ENCODE data around the gene PTTG1IP.

PTTG1IP gene

GRCh38 chr21:44890338-44890931, 16.9 kb upstream of the PTTG1IP start:
- DNase-seq (ENCODE audit: extremely low read depth, low read depth), result no peak
- H3K4me3 ChIP-seq (replicated peaks; ENCODE audit: low read depth, low read length), result no peak overlapping the region
- no peak for TF ChIP-seq CTCF (IDR thresholded peaks at IDR 0.05; ENCODE audit: low read depth, low read length, missing control alignments)

GRCh38 chr21:44889625-44890337, 16.3 kb upstream of the PTTG1IP start:
- no peak for DNase-seq (ENCODE audit: extremely low read depth, low read depth)
- no peak overlapping the region for H3K4me3 ChIP-seq (replicated peaks; ENCODE audit: low read depth, low read length)
- TF ChIP-seq CTCF (IDR thresholded peaks at IDR 0.05; ENCODE audit: low read depth, low read length, missing control alignments), result no peak

- no peak for TF ChIP-seq CTCF (IDR thresholded peaks at IDR 0.05; ENCODE audit: low read depth, low read length, missing control alignments)
- no peak for DNase-seq (ENCODE audit: extremely low read depth, low read depth)
These were observed 15.4 kb upstream of the PTTG1IP start for GRCh38 chr21:44888581-44889550.

GRCh38 chr21:44887807-44888580, 14.5 kb upstream of the PTTG1IP start:
- TF ChIP-seq CTCF (IDR thresholded peaks at IDR 0.05; ENCODE audit: low read depth, low read length, missing control alignments), result no peak
- no peak overlapping the region for H3K4me3 ChIP-seq (replicated peaks; ENCODE audit: low read depth, low read length)
- DNase-seq (ENCODE audit: extremely low read depth, low read depth), result no peak

More at GRCh38 chr21:44888581-44889550, 15.4 kb upstream of the PTTG1IP start:
- H3K4me3 ChIP-seq (replicated peaks; ENCODE audit: low read depth, low read length), result no peak overlapping the region

- no peak for TF ChIP-seq CTCF (IDR thresholded peaks at IDR 0.05; ENCODE audit: low read depth, low read length, missing control alignments)
- no peak overlapping the region for H3K4me3 ChIP-seq (replicated peaks; ENCODE audit: low read depth, low read length)
- DNase-seq (ENCODE audit: extremely low read depth, low read depth), result no peak
These were observed 13.8 kb upstream of the PTTG1IP start for GRCh38 chr21:44887126-44887806.
